HL-60 (cell line): ENCODE results near the gene RAB5B.

Experiments
- DNase-seq, 2 experiments: peaks; one replicate each; pipeline ENCODE4 v3.0.0-alpha.2; 2010 to 2020; ENCODE audit warnings: low read depth in 1 of 2, low spot score in 1 of 2
- H3K27ac ChIP-seq: fragments of 250-450 bp; sonication (Bioruptor Pico); replicated peaks from 2 replicates; pipeline ENCODE4 v1.5.1; 2020; ENCODE audit warnings: mild to moderate bottlenecking, moderate library complexity
- H3K27me3 ChIP-seq: fragments of 250-450 bp; sonication (Bioruptor Pico); 2 replicates; pipeline ENCODE4 v1.5.1; 2021; ENCODE audit warnings: mild to moderate bottlenecking, moderate library complexity; ENCODE audit not compliant: insufficient read depth, poor library complexity, severe bottlenecking
- H3K4me3 ChIP-seq: replicated peaks from 2 replicates; pipeline ENCODE4 v1.5.1; 2011; ENCODE audit warnings: mild to moderate bottlenecking, control low read depth, low read length; ENCODE audit not compliant: insufficient read depth
- CTCF ChIP-seq: IDR thresholded peaks from one replicate; pipeline ENCODE4 v1.5.1; 2011; ENCODE audit warnings: low read length, control low read depth, inconsistent platforms; ENCODE audit not compliant: insufficient read depth
- GABPA ChIP-seq: IDR thresholded peaks from 2 replicates; pipeline ENCODE4 v1.6.1; 2012; ENCODE audit warnings: low read depth
- POLR2AphosphoS5 ChIP-seq: IDR thresholded peaks from 2 replicates; pipeline ENCODE4 v1.6.1; 2012; ENCODE audit warnings: low read depth
- REST ChIP-seq: IDR thresholded peaks from 2 replicates; pipeline ENCODE4 v1.6.1; 2012; ENCODE audit warnings: low read depth; ENCODE audit not compliant: insufficient replicate concordance
- SPI1 ChIP-seq: IDR thresholded peaks from 2 replicates; pipeline ENCODE4 v1.6.1; 2012; ENCODE audit warnings: low read depth, mild to moderate bottlenecking, borderline replicate concordance

RAB5B gene

GRCh38 chr12:56028511-56029165 is 54.8 kb downstream of the RAB5B start:
- Histone ChIP-seq H3K27me3 (no peaks in the 10 kb centered on the region), H3K27ac (no peak overlapping the region), H3K4me3 (no peak overlapping the region)
- peak in 1 of 2 experiments; percentile 30 for DNase-seq
- TF ChIP-seq CTCF, result no peak
- TF ChIP-seq GABPA, result no peak
- TF ChIP-seq REST, result no peak
- TF ChIP-seq SPI1, result no peak
- TF ChIP-seq POLR2AphosphoS5, result no peak

DNA sequence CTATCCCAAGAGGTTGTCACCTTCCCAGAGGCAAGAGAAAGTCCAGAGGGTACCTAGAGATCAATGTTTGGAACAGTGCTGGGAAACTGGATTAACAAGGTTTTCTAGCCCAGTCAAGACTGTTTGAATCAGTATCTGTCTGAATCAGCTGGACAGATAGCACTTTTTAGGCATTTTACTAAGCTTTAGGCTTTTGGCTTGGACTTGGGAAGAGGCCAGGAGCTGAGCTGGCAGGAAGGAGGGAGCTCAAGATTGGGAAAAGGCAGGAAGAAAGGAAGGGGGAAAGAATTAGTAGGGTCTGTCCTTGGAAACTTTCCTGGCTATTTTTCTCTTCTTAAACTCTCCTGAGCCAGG is 55.3 kb downstream of the RAB5B start:
- no peak overlapping the region for H3K27ac ChIP-seq
- H3K4me3 ChIP-seq, result no peak overlapping the region
- no peaks in the 10 kb centered on the region for H3K27me3 ChIP-seq
- TF ChIP-seq SPI1 (no peak), REST (no peak), GABPA (no peak), POLR2AphosphoS5 (no peak), CTCF (no peak)
- DNase-seq, result no peak

DNA sequence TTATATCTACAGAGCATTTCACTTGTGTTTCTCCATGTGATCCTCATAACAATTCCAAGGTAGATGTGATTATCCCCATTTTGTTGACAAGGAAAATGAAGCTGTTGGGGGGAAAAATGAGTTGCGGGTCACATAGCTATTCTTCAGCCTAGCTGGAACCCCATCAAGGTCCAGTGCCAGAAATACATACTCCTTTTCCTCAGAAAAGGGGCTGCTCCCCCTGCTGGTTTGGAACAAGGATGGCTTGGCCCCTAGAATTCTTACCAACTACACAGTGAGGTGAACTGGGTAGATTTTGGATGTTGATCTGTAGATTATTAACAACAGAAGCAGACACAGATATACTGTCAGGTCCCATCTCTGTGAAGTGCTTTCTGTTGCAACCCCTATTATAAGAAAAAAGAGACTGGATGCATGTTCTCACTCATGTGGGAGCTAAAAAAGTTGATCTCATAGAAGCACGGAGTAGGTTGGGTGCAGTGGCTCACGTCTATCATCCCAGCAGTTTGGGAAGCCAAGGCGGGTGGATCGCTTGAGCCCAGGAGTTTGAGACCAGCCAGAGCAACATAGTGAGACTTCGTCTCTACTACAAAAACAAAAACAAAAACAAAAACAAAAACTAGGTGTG is 55.9 kb downstream of the RAB5B start:
- peak in 1 of 2 experiments; percentile 67 for DNase-seq
- Histone ChIP-seq H3K4me3 (no peak overlapping the region), H3K27ac (no peak overlapping the region), H3K27me3 (no peaks in the 10 kb centered on the region)
- TF ChIP-seq POLR2AphosphoS5, result no peak
- no peak for TF ChIP-seq REST
- peak; percentile 65 for TF ChIP-seq CTCF
